MV-4-11 (cell line): ENCODE data around the gene TMEM109.

Experiments used
- DNase-seq: peaks from one replicate; lab custom pipeline; 2025; lab: John Stamatoyannopoulos, UW

The TMEM109 gene

GRCh38 chr11:60925868-60926267, 11.9 kb downstream of the TMEM109 start:
- no peak for DNase-seq

DNA sequence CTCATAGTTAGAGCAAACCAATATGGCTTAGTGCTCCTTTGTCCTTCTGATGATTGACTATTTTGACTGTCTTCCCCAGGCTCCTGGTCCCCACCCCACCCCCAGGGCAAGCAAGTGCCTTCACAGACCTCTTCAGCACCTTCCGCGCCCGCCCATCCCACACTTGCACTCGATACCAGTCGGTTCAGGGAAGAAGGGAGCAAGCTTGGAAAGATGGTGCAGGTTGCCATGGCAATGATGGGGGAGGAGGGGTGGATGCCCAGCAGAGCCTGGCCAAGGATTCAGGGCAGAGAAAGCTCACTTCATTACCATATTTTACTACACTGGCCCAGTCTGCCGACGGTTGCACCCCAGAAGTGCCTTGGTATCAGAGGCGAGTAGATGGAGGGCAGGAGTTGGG, 12.5 kb downstream of the TMEM109 start:
- no peak for DNase-seq

DNA sequence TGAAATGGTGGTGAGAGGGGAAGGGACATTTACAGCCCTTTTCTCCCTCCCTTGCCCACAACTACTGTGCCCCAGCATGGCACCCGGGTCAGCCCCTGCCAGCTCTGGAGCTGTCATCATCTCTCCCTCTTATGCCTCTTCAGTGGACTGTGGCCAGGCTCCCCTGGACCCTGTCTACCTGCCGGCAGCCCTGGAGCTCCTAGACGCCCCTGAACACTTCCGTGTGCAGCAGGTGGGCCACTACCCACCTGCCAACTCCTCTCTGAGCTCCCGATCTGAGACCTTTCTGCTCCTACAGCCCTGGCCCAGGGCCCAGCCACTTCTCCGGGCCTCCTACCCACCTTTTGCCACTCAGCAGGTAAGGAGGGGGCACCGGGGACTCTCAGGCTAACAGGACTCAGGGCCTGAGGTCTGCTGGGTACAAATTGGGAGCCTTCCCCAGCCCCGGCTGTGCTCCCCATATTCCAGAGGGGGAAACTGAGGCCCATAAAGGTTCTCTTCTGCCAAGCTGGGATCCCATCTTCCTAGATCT, 13.2 kb downstream of the TMEM109 start:
- no peak for DNase-seq

GRCh38 chr11:60927600-60927999, 13.6 kb downstream of the TMEM109 start:
- no peak for DNase-seq

DNA sequence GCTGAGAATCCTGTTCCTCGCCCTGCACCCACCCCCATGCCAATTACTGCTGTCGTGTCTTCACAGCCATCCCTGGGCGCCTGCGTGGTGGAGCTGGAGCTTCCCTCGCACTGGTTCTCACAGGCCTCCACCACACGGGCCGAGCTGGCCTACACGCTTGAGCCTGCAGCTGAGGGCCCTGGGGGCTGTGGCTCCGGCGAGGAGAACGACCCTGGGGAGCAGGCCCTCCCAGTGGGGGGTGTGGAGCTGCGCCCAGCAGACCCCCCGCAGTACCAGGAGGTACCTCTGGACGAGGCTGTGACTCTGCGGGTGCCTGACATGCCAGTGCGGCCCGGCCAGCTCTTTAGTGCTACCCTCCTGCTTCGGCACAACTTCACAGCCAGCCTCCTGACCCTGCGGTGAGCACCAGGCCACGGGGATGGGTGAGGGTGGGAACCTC, 14.6 kb downstream of the TMEM109 start:
- no peak for DNase-seq

DNA sequence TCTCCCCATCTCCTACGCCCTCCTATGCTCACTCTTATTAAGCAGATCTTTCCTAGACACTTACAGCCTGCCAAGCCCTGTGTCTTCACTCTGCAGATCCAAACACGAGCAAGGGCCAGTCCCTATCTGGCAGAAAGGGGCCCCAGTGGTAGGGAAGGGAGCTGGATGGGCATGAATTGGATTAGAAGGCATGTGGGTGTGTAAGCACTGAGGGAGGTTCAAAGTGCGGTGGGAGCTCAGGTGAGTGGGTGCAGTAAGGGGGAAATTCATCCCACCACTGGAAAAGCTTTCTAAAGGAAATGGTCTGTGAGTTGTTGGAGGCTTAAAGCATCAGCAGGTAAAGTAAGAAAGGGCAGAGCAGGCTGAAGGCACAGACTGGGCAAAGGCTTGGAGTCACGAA, 15.8 kb downstream of the TMEM109 start:
- no peak for DNase-seq

DNA sequence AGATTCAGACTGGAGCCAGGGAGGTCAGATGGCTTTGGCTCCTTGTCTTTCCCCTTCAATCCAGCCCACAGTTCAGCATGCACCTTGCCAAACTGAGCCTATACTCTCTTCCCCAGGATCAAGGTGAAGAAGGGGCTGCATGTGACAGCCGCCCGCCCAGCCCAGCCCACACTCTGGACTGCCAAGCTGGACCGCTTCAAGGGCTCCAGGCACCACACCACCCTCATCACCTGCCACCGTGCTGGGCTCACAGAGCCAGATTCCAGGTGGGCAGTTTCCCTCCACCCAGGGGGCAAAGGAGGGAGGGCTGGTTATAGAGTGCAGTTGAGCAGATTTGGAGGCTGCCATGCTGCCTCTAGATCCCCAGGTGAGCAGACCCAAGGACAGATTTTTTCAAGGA, 16.4 kb downstream of the TMEM109 start:
- no peak for DNase-seq

GRCh38 chr11:60931917-60932316, 18.0 kb downstream of the TMEM109 start:
- no peak for DNase-seq

DNA sequence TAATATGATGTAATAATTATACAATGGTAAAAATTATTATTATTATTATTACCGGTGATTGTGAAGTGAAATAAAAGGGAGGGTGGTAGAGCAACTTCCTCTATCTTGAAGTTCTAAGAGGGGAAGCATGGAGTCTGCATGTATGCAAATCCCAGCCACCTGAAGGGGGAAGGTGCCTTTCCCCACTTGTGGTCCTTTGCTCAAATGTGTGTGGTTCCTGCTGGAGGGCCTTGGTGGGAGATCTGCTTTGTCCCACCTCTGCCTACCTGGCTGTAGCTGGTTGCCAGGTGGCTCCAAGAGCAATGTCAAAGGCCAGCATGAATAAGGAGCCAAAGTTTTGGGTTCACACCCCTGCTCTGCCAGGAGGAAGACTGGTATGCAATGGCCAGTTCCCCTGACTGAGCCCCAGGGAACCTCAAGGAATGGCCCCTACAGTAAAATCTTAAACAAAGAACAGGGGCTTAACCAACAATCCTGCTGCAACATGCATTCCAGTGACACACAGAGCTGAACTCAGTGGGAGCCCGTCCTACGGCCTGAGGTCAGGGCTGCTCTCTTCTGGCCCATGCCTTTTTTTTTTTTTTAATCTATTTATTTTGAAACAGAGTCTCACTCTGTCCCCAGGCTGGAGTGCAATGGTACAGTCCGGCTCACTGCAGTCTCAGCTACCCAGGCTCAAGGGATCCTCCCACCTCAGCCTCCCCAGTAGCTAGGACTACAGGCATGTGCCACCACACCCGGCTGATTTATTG, 18.8 kb downstream of the TMEM109 start:
- DNase-seq = no peak

- no peak for DNase-seq
Measured at GRCh38 chr11:60933416-60934123, 19.6 kb downstream of the TMEM109 start.

GRCh38 chr11:60934124-60934789, 20.3 kb downstream of the TMEM109 start:
- DNase-seq = no peak

DNA sequence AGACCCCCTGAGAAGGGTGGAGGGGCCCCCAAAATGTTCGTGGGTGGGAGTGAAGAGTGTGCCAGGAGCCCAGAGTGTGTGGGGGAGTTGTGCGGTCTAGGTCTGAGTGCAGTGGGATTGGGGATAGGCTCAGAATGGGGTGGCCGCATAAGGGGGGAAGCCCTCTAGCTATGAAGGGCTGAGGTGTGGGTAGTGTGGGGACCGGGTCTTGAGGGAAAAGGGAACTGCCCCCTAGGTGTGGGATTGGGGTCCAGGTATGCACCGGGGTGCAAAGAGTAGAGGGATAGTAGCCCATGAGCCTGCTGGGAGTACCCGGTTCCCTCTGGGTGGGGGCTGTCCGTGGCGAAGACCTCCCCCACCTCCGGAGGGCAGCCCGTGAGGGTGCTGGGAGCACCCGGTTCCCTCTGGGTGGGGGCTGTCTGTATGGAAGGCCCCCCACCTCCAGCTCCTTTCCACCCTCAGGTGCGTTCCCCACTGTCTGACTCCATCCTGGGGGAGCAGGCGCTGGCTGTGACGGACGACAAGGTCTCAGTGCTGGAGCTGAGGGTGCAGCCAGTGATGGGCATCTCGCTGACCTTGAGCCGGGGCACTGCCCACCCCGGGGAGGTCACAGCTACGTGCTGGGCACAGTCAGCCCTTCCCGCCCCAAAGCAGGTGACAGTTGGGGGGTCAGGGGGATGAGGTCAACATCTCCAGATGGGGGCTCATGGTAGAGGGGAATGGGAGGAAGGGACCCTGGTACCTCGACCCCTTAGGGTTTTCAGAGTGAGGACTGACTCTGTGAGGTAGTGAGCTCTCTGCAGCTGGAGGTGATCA, 21.0 kb downstream of the TMEM109 start:
- no peak for DNase-seq

DNA sequence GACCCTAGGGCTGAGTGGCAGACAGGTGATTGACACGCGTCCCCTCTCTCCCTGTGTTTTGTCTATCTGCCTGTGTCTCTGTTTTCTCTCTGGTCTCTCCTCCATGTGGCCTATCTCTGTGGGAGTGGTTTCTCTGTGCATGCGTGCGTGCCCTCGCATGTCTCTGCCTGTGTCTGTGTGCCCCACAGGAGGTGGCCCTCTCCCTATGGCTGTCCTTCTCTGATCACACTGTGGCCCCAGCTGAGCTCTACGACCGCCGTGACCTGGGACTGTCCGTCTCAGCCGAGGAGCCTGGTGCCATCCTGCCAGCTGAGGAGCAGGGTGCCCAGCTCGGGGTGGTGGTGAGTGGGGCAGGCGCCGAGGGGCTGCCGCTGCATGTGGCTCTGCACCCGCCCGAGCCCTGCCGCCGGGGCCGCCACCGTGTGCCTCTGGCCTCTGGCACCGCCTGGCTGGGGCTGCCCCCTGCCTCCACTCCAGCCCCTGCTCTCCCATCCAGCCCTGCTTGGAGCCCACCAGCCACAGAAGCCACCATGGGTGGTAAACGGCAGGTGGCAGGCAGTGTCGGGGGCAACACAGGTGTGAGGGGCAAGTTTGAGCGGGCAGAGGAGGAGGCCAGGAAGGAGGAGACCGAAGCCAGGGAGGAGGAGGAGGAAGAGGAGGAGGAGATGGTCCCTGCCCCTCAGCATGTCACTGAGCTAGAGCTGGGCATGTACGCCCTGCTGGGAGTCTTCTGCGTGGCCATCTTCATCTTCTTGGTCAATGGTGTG, 21.9 kb downstream of the TMEM109 start:
- no peak for DNase-seq

GRCh38 chr11:60936467-60937143, 22.6 kb downstream of the TMEM109 start:
- DNase-seq = no peak

DNA sequence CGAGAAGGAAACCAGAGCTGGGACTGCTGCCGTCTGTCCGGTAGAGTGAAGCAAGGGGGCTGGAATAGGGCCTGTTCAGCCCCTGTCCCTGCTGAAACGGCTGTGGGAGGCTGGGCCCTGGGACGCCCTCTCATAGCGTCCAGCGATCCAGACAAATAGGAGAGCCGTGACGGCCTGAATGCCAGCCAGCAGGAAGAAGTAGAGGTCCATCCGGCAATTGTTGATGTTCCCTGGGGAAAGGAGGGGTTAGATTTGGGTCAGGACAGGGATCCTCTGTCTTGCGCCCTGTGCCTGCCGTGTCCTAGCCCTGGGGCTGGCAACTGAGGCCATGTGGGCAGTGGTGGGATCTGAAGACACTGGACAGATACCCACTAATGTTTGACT, 23.2 kb downstream of the TMEM109 start:
- no peak for DNase-seq

GRCh38 chr11:60937811-60938210, 23.9 kb downstream of the TMEM109 start:
- no peak for DNase-seq

DNA sequence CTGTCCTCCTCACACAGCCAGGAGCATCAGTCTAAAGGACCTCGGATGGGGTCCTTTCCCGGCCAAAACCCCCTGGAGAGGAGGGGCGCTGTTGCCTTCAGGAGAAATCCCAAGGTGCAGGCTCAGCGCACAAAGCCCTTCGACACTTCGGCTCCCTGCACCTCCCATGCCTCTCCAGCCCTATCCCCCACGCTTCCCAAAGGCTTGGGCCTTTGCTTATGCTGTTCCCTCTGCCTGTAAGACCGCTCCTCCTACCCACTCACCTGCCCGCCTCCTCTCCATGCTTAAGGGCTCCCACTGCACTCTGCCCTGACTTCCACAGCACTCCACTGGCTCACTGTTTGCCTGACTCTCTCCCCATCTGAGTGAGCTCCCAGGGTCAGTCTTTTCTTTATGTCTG, 24.5 kb downstream of the TMEM109 start:
- no peak for DNase-seq

DNA sequence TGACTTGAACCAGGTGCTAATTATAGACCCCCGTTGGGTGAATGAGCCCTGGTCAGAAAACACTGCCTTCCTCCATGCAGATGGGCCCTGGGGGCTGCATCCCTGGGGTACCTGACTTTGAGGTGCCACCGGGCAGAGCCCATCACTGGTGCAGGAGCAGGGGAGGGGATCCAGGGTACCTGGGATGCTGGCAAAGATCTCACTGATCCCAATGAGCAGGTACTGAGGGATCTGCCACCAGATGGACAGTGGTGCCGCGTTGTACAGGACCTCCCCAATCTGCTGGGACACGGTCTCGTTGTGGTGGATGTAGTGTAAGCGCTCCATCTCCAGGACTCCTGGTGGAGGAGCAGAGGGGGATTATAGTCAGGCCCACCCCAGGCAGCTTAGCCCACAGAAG, 25.3 kb downstream of the TMEM109 start:
- no peak for DNase-seq

DNA sequence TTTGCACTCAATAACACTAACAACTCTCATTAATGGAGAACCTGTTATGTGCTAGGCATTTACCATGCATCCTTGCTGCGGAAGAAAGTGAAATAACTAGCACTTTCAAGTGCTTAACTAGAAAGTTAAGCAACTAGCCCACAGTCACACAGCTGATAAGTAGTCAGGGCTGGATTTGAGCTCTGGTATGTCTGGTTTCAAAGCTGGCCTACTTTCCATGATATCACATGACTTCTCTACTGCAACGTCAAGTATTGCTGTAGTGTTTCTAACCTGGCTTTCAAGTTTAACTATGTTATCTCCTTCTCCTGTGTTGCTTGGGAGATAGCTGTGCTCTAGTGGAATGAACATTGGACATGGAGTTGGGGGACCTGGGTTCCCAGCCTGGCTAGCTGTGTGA, 25.9 kb downstream of the TMEM109 start:
- DNase-seq = no peak

DNA sequence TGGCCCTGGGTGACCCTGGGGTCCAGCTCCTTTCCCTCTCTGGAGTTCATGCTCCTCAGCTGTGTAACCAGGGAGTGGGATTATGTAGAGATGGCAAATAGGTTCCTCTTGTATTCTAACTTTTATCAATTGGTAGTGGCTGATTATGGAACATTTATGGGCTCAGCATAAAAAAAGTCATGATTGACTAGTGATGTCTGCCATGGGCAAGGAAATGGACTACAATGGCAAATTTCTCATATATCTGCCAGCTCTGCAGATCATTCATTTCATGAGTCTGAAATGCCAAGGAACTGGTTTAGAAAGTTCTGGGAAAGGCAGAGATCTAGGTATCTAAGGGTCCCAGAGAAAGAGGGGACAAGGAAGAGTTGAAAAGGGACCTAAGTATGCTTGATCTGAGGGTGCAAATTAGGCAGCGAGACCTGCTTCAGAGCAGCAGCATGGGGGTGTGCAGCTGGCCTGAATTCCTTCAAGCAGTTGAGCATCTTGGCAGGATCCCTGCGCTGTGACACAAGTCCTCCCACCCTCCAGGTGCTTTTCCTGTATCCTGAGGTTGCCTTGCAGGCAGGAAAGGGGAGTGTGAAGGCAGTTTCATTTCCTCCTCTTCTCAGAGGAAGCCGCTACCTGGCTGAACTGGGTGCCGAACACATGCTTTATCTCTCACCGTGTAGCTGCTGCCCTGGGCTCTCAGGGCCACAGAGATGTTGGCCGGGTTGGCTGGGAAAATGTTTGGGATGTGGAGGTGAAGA, 27.6 kb downstream of the TMEM109 start:
- no peak for DNase-seq
